ENCODE results near the gene BOLA2B.
"Not testable (repeated sequence)": the region's sequence is repeated elsewhere in the genome, so short reads cannot be mapped to it uniquely, and the experiment has no call there.

DNA sequence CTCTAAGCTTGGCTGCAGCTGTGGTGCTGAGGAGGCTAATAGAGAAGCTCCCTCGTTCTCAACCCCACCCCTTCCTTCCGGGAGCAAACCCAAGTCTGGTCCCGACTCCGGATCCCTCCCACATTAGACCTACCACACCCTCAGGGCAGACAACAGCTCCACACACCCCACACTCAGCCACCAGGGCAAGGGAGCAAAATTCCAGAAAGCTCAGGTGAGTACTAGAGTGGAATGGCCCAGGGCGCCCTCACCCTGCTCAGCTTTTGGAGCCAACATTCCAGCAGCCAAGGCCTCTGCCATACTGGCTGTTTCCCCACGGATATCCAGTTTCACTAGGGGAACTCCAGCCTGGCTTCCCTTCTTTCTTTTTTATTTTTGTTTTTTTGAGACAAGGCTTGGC is 15.6 kb upstream of the BOLA2B start:
- TF ChIP-seq POLR2A (IDR thresholded peaks at IDR 0.05; ENCODE audit: low read length); GATA1 (IDR thresholded peaks at IDR 0.05; ENCODE audit: low read depth, low read length): not testable (repeated sequence)
